GM21447 (cell line): ENCODE measurements around the gene IDH2.
"Not testable (repeated sequence)": the region's sequence is repeated elsewhere in the genome, so short reads cannot be mapped to it uniquely, and the experiment has no call there.

Experiments
- ATAC-seq: cut with Tn5 transposase; IDR thresholded peaks from one replicate; pipeline ENCODE4 v1.9.1; 2021; ENCODE audit not compliant: unreplicated experiment

Gene IDH2

GRCh38 chr15:90115783-90116182, 13.5 kb upstream of the IDH2 start:
- ATAC-seq: no peak

DNA sequence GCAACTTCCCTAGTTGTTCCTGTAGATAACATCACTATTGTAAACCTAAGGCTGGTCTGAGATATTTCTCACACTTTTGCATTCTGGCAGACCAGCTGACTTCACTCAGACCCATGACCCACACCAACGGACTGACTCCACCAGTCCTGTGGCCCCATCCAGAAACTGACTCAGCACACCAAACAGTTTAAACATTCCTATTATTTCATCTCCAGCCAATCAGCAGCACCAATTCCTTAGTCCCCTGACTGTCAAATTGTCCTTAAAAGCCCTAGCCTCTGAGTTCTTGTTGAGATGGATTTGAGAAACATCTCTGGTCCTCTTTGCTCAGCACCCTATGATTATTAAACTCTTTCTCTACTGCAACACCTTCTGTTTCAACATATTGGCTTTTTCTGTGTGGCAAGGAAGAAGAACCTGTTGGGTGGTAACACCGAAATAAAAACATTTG, 12.2 kb upstream of the IDH2 start:
- no peak for ATAC-seq

DNA sequence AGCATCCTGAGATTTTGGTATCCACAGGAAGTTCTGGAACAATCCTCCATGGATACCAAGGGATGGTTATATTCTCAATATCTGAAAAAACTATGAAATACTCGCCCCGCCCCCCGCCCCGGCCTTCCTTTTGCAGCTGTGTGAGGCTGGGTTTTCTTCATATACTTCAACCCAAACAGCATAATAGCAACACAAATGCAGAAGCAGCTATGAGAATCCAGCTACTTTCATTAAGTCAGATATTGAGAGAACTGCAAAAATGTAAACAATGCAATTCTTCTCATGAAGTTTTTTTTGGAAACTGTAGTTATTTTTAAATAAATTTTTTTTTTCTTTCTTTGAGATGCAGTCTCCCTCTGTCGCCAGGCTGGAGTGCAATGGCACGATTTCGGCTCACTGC, 10.9 kb upstream of the IDH2 start:
- no peak for ATAC-seq

DNA sequence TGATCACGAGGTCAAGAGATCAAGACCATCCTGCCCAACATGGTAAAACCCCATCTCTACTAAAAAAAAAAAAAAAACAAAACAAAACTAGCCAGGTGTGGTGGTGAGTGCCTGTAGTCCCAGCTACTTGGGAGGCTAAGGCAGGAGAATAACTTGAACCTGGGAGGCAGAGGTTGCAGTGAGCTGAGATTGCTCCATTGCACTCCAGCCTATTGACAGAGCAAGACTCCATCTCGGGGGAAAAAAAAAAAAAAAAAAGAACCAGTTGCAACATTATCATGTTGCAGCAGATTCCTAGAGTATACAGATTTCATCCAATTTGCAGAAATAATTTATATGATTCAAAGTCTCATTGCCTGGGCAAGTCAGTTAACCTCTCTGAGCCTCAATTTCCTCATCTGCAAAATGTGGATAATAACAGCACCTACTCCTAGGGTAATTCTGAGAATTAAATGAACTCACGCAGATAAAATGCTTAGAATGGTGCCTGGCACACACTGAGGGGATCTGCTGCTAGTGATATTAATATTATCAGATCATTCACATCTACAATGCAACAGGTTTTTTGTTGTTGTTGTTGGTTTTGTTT, 7.0 kb upstream of the IDH2 start:
- not testable (repeated sequence) for ATAC-seq

DNA sequence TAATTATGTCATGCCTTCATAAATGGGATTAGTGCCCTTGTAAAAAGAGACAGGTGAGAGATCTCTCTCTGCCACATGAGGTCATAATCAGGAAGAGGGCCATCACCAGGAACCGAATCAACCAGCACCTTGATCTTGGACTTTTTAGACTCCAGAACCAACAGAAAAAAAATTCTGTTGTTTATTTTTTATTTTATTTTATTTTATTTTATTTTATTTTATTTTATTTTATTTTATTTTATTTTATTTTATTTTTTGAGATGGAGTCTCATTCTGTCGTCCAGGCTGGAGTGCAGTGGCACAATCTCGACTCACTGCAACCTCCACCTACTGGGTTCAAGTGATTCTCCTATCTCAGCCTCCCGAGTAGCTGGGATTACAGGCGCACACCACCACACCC, 5.8 kb upstream of the IDH2 start:
- ATAC-seq: not testable (repeated sequence)

DNA sequence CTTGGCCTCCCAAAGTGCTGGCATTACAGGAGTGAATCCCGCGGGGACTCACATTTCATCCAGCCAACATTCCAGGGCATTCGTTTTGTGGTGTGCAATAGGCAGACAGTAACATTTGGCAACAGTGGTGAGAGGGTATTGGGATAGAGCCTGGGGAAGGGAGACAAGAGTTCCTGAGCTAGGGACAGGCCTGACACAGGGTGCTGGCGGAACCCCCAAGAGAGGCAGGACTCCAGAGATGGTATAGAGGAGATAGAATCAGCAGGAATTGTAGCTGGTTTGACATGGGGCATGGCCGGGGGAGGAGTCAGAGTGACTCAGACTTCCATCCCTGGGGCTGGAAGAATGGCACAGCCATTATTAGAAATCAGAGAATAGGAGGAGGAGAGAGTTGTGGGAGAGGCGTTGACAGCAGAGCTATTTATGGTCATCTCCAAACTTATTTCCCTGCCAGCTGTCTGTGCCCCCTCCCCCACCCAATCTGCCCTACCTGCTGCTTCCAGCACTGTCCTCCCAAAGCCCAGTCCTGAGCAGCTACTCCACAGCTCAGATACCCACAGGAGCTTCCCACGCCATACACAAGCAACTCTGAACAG, 4.4 kb upstream of the IDH2 start:
- ATAC-seq: no peak

DNA sequence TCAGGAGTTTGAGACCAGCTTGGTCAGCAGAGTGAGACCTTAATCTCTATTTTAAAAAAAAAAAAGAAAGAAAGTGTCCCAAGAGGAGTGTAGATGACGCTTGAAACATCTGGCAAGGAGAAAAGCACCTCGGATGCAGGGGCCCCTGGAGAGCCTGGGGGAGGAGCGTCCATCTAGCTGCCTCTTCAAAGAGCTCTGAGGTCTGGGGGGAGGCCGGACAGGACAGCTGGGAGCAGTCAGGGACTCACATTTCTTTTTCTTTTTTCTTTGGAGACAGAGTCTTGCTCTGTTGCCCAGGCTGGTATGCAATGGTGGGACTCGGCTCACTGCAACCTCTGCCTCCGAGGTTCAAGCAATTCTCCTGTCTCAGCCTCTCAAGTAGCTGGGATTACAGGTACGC, 3.3 kb upstream of the IDH2 start:
- ATAC-seq: no peak

- ATAC-seq: no peak
Measured at GRCh38 chr15:90104551-90104950, 2.3 kb upstream of the IDH2 start.

DNA sequence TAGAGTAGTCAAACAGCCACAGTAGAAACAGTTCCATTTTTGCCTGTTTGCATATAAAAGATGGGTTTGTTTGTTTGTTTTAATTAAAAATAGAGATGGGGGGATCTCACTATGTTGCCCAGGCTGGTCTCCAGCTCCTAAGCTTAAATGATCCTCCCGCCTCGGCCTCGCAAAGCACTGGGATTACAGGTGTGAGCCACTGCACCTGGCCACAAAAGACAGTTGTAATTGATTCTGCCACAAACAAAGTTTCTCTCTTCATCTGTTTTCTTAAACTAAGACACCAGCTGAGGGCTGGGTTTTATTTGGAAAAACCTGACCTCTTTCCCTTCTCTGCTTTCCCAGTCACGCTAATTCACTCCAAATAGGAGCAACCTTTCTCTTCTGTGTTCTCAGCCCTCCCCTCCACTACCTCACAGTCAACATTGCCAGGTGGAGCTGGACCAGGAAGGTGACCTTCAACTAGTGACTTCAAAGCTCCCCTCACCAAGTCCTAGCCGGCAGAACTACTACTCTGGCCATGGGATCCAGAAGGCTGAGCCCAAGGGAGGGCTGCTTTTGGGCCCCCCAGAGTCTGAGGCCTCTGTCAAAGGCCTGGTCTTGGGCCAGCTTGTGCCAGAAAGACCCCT, 1.5 kb upstream of the IDH2 start:
- no peak for ATAC-seq

- ATAC-seq: no peak
Measured at GRCh38 chr15:90101130-90101968, 919 bp downstream of the IDH2 start.

DNA sequence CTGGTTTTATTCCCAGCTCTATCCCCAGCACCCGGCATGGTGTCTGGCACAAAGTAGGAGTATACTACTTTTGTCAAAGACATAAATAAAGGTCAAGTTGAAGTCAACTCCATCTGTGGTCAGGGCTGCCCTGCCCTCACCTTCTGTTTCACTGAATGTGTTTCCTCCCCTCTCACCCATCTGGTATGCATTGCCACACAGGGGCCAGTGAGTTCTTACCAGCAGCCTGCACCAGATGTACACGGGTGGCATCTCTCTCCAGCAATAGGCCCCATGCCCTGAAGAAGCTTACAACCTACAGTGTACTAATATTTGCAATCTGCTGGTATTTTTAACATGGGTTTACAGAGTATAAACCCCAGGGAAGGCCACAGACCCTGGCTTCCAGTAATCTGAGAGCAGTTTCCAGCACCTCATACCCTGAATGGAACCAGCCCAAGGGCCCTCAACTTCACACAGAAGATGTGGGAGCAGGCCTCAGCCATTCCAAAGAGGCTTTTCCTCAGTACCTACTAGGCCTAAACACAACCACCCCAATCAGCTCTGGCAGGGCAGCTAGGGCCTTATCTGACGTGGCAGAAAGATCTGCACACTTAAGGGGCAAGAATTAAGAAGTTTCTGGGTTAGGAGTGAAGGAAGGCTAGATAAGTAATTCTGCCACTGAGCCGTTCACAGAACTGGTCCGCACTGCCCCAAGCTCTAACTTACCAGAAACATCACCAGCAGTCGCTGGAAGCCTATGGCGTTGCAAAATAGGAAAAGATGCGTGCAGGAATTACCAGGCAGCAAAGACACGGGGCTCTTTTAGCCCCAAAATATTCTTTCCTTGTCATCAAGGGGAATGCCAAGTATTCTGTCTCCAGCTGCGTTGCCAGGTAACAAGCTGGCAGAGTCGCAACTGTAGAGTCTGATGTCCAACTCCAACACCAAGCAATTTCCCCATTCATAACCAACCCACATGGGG, 2.1 kb downstream of the IDH2 start:
- ATAC-seq: peak; percentile 18

DNA sequence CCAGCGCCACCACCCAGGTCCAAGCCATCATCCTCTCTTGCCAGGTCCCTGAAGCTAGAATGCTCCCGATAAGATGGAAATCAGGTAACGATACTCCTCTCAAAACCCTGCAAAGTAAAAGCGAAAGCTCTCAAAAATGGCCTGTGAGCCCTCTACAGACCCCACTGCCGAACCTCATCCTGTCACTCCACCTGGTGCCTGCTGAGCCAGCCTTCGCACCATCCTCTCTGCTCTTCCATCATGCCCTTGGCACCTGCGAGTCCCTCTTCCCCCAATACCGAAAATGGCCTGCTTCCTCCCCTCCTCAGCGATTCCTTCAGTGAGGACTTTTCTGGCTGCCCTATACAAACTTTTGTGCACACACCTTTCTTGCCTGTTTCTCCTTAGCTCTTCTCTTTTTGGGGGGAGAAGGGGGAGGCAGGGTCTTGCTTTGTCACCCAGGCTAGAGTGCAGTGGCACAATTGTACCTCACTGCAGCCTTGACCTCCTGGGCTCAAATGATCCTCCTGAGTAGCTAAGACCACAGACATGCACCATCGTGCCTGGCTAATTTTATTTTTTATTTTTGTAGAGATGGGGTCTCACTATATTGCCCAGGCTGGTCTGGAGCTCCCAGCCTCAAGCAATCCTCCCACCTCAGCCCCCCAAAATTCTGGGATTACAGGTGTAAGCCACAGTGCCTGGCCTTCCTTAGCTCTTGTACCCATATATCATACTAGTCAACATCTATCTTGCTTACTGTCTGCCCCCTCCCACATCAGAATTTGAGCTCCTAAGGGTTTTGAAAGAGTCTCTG, 3.0 kb downstream of the IDH2 start:
- ATAC-seq: peak; percentile 21

DNA sequence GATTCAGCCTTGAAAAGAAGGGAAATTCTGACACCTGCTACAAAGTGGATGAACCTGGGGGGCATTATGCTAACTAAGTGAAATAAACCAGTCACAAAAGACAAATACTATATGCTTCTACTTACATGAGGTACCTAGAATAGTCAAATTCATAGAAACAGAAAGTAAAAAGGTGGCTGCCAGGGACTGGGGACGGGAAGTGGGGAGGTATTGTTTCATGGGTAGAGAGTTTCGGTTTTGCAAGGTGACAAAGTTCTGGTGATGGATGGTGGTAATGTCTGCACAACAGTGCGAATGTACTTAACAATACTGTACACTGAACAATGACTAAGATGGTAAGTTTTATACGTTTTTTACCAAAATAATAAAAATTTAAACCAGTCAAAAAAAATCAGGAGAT, 4.8 kb downstream of the IDH2 start:
- ATAC-seq: peak; percentile 47

GRCh38 chr15:90095521-90095959, 6.7 kb downstream of the IDH2 start:
- ATAC-seq: no peak

GRCh38 chr15:90091156-90091931, 10.9 kb downstream of the IDH2 start:
- no peak for ATAC-seq

- ATAC-seq: no peak
Measured at GRCh38 chr15:90090226-90090848, 11.9 kb downstream of the IDH2 start.

- no peak for ATAC-seq
Measured at GRCh38 chr15:90087454-90088154, 14.7 kb downstream of the IDH2 start.

DNA sequence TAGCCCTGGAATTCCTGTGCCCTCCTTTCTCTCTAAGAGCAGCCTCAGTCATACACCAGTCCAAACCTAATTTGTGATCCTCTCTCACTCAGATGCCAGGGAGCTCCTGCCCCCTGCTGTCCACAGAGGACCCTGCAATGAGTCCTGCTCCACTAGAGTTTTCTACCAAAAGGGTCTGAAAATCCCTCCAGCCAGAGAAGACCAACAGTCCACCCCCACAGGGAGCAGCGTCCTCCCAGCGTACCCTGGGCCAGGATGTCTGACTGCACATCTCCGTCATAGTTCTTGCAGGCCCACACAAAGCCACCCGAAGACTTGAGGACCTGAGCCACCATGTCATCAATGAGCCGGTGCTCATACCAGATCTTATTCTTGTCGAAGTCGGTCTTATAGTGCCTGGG, 15.4 kb downstream of the IDH2 start:
- ATAC-seq: no peak
